ENCODE results near the gene NIPAL4. TPM values are rescaled to one million over a fixed set of nuclear protein-coding genes. Genes with fewer than 3 reads are reported as not detected.

The NIPAL4 gene
- total and polyA plus RNA-seq, 8 donors = 0.19 to 8.3 (median 3.3) TPM; not detected in 1

- no peak overlapping the region for H3K27ac ChIP-seq
- H3K36me3 ChIP-seq = peaks cover 0 to 20% (median 6%) of the 10 kb centered on the region in 4 donors
- no peaks in the 10 kb centered on the region for H3K9me3 ChIP-seq
- intact Hi-C loops (cut with DNase I; ENCODE audit: low total_unique reads) = loop anchor here (5.0 to 10.0 kb wide), 2 partner anchors 39 to 147 kb away; no protein-coding TSS in a partner anchor
- no peaks in the 10 kb centered on the region for H3K27me3 ChIP-seq
- 86 to 100% (median 95%) methylated on average over 1 of the region's 1 CpG for WGBS, 5 donors
- peak in 1 of 2 donors; percentile 45 for DNase-seq
- H3K4me1 ChIP-seq = peaks cover 0 to 18% (median 4%) of the 10 kb centered on the region in 4 donors
- no peak overlapping the region for H3K4me3 ChIP-seq
- TF ChIP-seq CTCF (IDR thresholded peaks at IDR 0.05) (peak in 4 of 7 experiments; percentile 6 to 45 (median 38)), POLR2AphosphoS5 (IDR thresholded peaks at IDR 0.05) (no peak)
Measured at GRCh38 chr5:157471709-157472108, 11.7 kb downstream of the NIPAL4 start.

- 67 to 89% (median 76%) methylated on average over 7 of the region's 7 CpGs for WGBS, 5 donors
- intact Hi-C loops (cut with DNase I; ENCODE audit: low total_unique reads) = loop anchor here (5.0 to 10.0 kb wide), 2 partner anchors 41 to 149 kb away; no protein-coding TSS in a partner anchor
- no peaks in the 10 kb centered on the region for H3K27me3 ChIP-seq
Measured at GRCh38 chr5:157473383-157474320, 13.6 kb downstream of the NIPAL4 start.

GRCh38 chr5:157475432-157475831 lies 15.4 kb downstream of the NIPAL4 start:
- no peak for TF ChIP-seq CTCF (IDR thresholded peaks at IDR 0.05)
- no peak for TF ChIP-seq POLR2AphosphoS5 (IDR thresholded peaks at IDR 0.05)
- TF ChIP-seq EP300 (IDR thresholded peaks at IDR 0.05) = no peak
- no peak for TF ChIP-seq POLR2A (IDR thresholded peaks at IDR 0.05)
- Histone ChIP-seq H3K4me1 (peaks cover 0 to 48% (median 24%) of the 10 kb centered on the region in 4 donors), H3K9me3 (no peaks in the 10 kb centered on the region), H3K27me3 (no peaks in the 10 kb centered on the region), H3K27ac (peak overlapping the region in 1 of 5 donors; percentile 75), H3K36me3 (peaks cover 0 to 23% (median 13%) of the 10 kb centered on the region in 4 donors), H3K4me3 (no peak overlapping the region)
- DNase-seq = no peak
- 86 to 94% (median 93%) methylated on average over 3 of the region's 3 CpGs for WGBS, 5 donors
- intact Hi-C loops (cut with DNase I; ENCODE audit: low total_unique reads) = loop anchor here (10.0 kb wide), 1 partner anchor 151 kb away; no protein-coding TSS in a partner anchor

More at GRCh38 chr5:157473383-157474320, 13.6 kb downstream of the NIPAL4 start:
- TF ChIP-seq EP300 (IDR thresholded peaks at IDR 0.05) = no peak
- TF ChIP-seq POLR2A (IDR thresholded peaks at IDR 0.05) = no peak
- TF ChIP-seq CTCF (IDR thresholded peaks at IDR 0.05) = no peak
- TF ChIP-seq POLR2AphosphoS5 (IDR thresholded peaks at IDR 0.05) = no peak
- peaks cover 0 to 19% (median 5%) of the 10 kb centered on the region in 4 donors for H3K36me3 ChIP-seq
- peaks cover 0 to 36% (median 13%) of the 10 kb centered on the region in 4 donors for H3K4me1 ChIP-seq
- H3K27ac ChIP-seq = peak overlapping the region in 2 of 5 donors; percentile 14 to 34
- no peak for DNase-seq
- no peak overlapping the region for H3K4me3 ChIP-seq
- H3K9me3 ChIP-seq = no peaks in the 10 kb centered on the region

- 52 to 60% (median 58%) methylated on average over 7 of the region's 7 CpGs for WGBS, 5 donors
- TF ChIP-seq EP300 (IDR thresholded peaks at IDR 0.05) (no peak), CTCF (IDR thresholded peaks at IDR 0.05) (peak in 5 of 7 experiments; percentile 62 to 80 (median 67))
- no peak overlapping the region for H3K4me3 ChIP-seq
- DNase-seq = peak; percentile 43 to 87
- H3K9me3 ChIP-seq = no peaks in the 10 kb centered on the region
- peak overlapping the region in 1 of 5 donors; percentile 75 for H3K27ac ChIP-seq
- no peaks in the 10 kb centered on the region for H3K27me3 ChIP-seq
- intact Hi-C loops (cut with DNase I; ENCODE audit: low total_unique reads) = loop anchor here (10.0 kb wide), 1 partner anchor 152 kb away; no protein-coding TSS in a partner anchor
- H3K4me1 ChIP-seq = peaks cover 0 to 49% (median 25%) of the 10 kb centered on the region in 4 donors
- H3K36me3 ChIP-seq = peaks cover 0 to 37% (median 27%) of the 10 kb centered on the region in 4 donors
Measured at GRCh38 chr5:157476702-157477408, 16.8 kb downstream of the NIPAL4 start.

Measured in stomach (tissue), 9 donors.